ENCODE data around the gene SLC25A45.

The SLC25A45 gene

GRCh38 chr11:65370659-65371049 lies 11.8 kb downstream of the SLC25A45 start:
- no peak for TF ChIP-seq CTCF (IDR thresholded peaks at IDR 0.05)
- DNase-seq (ENCODE audit: low spot score) = no peak
- H3K4me3 ChIP-seq = no peak overlapping the region
- peak overlapping the region; percentile 74 to 88 for H3K27ac ChIP-seq

- no peak for DNase-seq (ENCODE audit: low spot score)
- peak; percentile 67 for TF ChIP-seq CTCF (IDR thresholded peaks at IDR 0.05)
- Histone ChIP-seq H3K27ac (no peak overlapping the region), H3K4me3 (no peak overlapping the region)
These were observed 16.1 kb downstream of the SLC25A45 start for GRCh38 chr11:65366340-65366773.

- H3K4me3 ChIP-seq = no peak overlapping the region
- H3K27ac ChIP-seq = no peak overlapping the region
- DNase-seq (ENCODE audit: low spot score) = no peak
- no peak for TF ChIP-seq CTCF (IDR thresholded peaks at IDR 0.05)
These were observed 18.7 kb downstream of the SLC25A45 start for GRCh38 chr11:65363770-65364169.

GRCh38 chr11:65362966-65363365 lies 19.5 kb downstream of the SLC25A45 start:
- no peak overlapping the region for H3K4me3 ChIP-seq
- no peak for DNase-seq (ENCODE audit: low spot score)
- peak overlapping the region in 1 of 2 donors; percentile 16 for H3K27ac ChIP-seq
- no peak for TF ChIP-seq CTCF (IDR thresholded peaks at IDR 0.05)

GRCh38 chr11:65362320-65362931 lies 20.0 kb downstream of the SLC25A45 start:
- TF ChIP-seq CTCF (IDR thresholded peaks at IDR 0.05) = no peak
- DNase-seq (ENCODE audit: low spot score) = no peak
- Histone ChIP-seq H3K4me3 (no peak overlapping the region), H3K27ac (peak overlapping the region in 1 of 2 donors; percentile 16)

- no peak overlapping the region for H3K4me3 ChIP-seq
- H3K27ac ChIP-seq = no peak overlapping the region
- no peak for DNase-seq (ENCODE audit: low spot score)
- no peak for TF ChIP-seq CTCF (IDR thresholded peaks at IDR 0.05)
These were observed 24.5 kb downstream of the SLC25A45 start for GRCh38 chr11:65357856-65358356.

- no peak overlapping the region for H3K27ac ChIP-seq
- TF ChIP-seq CTCF (IDR thresholded peaks at IDR 0.05) = no peak
- DNase-seq (ENCODE audit: low spot score) = no peak
- H3K4me3 ChIP-seq = no peak overlapping the region
These were observed 26.0 kb downstream of the SLC25A45 start for GRCh38 chr11:65356394-65356972.

All from coronary artery (tissue), 2 donors.